HG02938 (cell line): Measurements from ENCODE around the gene C10orf90.
"Not testable (repeated sequence)": the region's sequence is repeated elsewhere in the genome, so short reads cannot be mapped to it uniquely, and the experiment has no call there.

Source experiments
- ATAC-seq: cut with Tn5 transposase; IDR thresholded peaks from one replicate; pipeline ENCODE4 v1.9.1; 2021; ENCODE audit warnings: mild to moderate bottlenecking, moderate library complexity; ENCODE audit not compliant: unreplicated experiment

The C10orf90 gene

DNA sequence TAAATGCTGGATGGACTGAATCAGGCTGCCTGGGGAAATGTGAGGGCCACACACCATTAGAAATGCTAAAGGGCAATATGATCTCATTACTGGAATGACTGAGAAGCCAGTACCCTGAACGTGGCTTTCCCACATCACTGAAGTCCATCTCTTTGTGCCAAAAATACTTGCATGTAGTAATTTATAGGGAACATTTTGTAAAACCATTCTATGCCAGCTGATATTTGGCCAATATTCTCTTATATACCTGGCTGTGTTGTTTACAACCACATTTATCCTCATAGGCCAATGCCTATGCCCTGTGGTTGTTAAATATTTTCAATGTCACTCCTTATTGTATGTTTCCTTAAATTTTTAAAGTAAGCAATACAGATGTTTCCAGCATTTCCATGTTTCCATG is 111.6 kb downstream of the C10orf90 start:
- ATAC-seq: no peak

DNA sequence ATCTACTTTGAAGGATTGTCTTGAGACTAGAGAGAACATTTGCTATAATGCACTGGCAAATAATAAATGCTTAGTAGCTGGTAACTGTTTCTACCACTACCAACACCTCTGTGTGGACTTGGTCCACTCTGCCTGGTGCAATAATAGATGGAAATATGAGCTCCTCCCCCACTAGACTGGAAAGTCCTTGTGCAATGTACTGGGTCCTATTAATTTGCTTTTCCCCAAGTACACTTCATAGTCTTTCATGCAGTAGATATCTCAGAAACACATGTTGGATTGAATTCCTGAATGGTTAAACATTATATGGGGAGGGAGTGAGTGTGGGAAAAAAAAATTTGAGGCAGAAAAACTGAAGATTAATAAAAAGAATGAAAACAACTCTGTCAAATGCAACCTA is 119.3 kb downstream of the C10orf90 start:
- no peak for ATAC-seq

GRCh38 chr10:126550586-126550985 is 119.9 kb downstream of the C10orf90 start:
- not testable (repeated sequence) for ATAC-seq

DNA sequence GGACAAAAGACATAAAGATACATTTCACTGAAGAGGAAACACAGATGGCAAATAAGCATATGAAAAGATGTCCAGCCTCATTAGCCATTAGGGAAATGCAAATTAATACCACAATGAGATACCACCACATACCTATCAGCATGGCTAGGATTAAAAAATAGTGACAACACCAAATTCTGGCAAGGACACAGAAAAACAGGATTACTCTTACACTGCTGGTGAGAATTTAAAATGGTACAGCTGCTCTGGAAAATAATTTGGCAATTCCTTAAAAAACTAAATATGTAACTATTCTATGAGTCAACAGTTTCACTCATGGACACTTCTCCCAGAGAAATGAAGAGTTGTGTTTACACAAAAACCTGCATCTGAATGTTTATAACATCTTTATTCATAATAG is 121.1 kb downstream of the C10orf90 start:
- no peak for ATAC-seq

GRCh38 chr10:126544565-126544964 is 125.9 kb downstream of the C10orf90 start:
- ATAC-seq: no peak

- no peak for ATAC-seq
Measured at GRCh38 chr10:126538439-126539135, 131.9 kb downstream of the C10orf90 start.

GRCh38 chr10:126536656-126537055 is 133.8 kb downstream of the C10orf90 start:
- ATAC-seq: no peak

DNA sequence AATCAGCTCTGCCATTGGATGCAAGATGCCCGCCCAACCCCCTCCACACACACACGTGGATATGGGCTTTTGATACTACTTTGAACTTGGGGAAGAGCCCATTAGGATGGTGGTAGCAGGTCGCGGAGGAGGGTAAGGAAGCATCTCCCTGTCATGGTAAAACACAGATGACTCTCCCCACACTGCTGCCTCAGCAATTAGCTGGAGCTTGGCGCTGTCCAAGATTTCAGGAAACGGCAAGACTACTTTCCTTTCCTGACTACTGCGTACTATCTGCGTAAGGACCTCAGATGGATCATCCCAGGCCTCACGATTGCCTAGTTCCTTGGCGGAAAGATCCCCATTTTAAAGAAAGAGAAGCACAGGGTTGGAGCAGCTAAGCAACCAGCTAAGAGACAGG is 134.3 kb downstream of the C10orf90 start:
- no peak for ATAC-seq

- no peak for ATAC-seq
Measured at GRCh38 chr10:126533644-126534043, 136.8 kb downstream of the C10orf90 start.

- ATAC-seq: no peak
Measured at GRCh38 chr10:126528315-126528835, 142.1 kb downstream of the C10orf90 start.

DNA sequence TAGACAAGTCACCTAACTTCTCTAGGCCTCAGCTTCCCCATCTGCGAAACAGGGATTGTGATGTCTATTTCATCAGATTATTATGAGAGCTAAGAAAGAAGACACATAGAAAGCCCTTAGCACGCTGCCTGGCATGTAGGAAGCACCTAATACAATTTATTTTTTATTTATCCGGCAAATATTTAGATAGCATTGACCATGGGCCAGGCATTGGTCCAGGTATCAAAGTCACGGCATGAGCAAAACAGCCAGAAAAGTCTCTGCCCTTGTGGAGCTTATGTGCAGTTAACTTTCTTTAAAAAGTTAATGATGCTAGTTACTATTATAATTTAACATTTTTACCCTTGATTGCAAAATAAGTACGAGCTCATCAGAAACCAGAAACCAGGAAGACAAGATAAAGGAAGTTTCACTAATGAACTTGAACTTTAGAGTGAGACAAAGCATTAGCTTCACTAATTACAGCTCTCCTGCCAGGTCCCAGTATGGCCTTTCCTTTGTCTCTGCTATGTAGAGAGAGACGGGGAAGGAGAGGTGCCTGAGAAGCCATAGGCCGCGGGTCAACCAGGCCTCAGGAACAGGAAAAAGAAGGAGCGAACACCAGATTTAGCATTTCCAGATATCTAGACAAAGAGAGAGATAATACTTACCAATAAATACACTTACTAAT is 142.7 kb downstream of the C10orf90 start:
- ATAC-seq: no peak

DNA sequence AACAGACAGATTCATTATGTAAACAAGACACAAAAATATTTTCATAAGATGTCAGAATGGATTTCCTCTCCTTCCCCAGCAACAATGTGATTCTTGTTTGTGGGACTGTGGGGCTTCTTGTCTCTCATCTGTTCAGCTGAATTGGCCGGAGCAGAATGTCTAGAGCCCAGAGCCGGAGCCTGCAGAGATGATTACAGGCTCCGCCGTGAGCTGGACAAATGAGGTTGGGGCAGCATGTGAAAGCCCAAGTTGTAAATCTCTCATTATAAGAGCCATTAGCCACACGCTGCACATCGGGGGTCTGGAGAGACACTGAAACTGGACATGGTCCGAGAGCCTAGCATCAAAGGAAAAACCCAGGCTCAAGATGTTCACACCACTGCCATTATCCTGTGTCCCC is 145.2 kb downstream of the C10orf90 start:
- no peak for ATAC-seq

DNA sequence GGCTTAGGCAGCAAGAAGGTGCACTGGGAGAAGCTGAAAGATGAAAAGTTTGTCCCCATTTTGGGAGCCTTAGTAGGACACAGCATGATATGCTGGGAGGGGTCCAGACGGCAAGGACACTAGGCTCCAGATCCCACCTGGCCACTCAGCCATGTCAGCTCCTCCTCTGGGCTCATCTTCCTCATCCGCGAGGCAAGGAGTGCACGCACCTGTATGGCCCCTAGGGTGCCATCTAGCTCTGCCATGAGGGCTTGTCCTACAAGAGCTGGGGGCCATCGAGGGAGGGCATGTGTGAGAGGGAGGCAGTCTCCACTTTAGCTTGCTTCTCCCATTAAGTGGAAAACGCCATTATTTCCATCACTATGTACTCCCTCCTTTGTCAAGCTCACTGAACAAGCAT is 146.0 kb downstream of the C10orf90 start:
- no peak for ATAC-seq

GRCh38 chr10:126523071-126523470 is 147.4 kb downstream of the C10orf90 start:
- ATAC-seq: no peak

GRCh38 chr10:126521399-126521798 is 149.1 kb downstream of the C10orf90 start:
- ATAC-seq: no peak

DNA sequence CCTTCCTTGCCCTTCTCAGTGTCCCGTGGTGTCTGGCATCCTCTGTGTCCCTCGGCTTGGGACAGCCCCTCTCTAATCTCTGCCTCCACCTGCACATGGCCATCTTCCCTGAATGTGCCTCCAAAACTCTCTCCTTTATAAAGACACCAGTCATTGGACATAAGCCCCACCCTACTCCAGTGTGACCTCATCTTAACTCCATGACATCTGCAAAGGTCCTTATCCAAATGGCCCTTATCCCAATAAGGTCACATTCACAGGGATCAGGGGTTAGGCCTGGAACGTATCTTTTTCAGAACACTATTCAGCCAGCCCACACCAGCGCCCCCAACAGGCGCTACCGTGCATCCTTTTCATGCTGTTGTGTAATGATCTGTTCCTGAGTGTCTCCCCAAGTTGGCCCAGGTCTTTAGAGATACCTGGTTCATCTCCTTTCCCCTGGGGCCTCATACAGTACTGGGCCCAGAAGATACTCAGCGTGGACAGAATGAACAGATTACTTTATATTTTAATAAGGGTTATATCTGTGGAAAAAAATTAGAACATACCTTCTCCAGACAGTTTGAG is 149.7 kb downstream of the C10orf90 start:
- no peak for ATAC-seq

- no peak for ATAC-seq
Measured at GRCh38 chr10:126519992-126520391, 150.5 kb downstream of the C10orf90 start.

- no peak for ATAC-seq
Measured at GRCh38 chr10:126519185-126519584, 151.3 kb downstream of the C10orf90 start.

DNA sequence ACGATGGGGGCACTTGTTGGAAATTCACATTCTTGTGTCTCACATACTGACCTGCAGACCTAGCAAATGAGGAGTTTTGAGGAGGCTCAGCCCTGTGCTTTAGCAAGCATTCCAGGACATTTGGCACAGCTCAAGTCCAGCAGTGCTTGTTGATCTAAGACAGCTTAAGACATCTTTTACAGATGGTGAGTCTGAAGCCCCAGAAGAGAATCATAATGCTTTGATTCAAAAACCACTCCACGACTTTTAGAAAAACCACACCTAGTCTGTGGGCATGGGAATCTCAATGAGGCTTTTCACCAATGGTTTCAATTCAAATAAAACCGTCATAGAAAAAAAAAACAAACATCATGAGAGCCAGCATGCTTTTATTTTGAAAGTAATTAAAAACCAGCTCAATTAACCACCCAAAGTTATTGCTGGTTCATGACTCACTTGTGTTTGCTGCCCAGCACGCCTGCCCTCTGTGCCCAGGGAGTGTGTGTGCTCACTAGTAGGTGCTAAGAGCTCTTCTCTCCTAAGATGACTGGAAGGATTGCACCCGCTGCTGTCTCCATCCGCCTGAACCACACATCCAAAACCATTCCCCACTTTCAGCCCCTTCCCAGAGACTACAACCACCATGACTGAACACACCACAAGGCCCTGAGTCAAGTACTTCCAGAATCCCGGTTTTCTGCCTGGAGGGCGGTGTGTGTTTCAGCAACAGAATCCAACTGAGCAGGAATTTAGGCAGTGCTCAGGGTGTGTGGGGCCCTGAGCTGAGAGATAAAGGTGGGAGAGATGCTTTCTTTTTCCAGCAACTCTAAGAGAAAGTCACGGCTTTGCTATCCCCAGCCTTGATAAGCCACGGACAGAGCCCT is 152.0 kb downstream of the C10orf90 start:
- ATAC-seq: no peak

GRCh38 chr10:126516515-126516914 is 154.0 kb downstream of the C10orf90 start:
- no peak for ATAC-seq

- ATAC-seq: no peak
Measured at GRCh38 chr10:126511917-126512479, 158.5 kb downstream of the C10orf90 start.
